GM19239 (cell line): ENCODE data around the gene HNF4A.

Experiments used
- DNase-seq: peaks from one replicate; pipeline ENCODE4 v3.0.0; 2011; ENCODE audit warnings: low spot score; ENCODE audit not compliant: insufficient read length
- FAIRE-seq: peaks from 2 replicates; lab custom pipeline; 2011; peaks lifted over from hg19 to GRCh38; lab: Jason Lieb, UNC

The HNF4A gene

GRCh38 chr20:44419131-44419844 is 63.8 kb downstream of the HNF4A start:
- FAIRE-seq (no peak), DNase-seq (no peak)

- DNase-seq, result no peak
- no peak for FAIRE-seq
Observed at GRCh38 chr20:44420497-44420896, 65.0 kb downstream of the HNF4A start.

GRCh38 chr20:44422083-44422482 is 66.6 kb downstream of the HNF4A start:
- FAIRE-seq, result no peak

GRCh38 chr20:44423480-44423879 is 68.0 kb downstream of the HNF4A start:
- FAIRE-seq, result no peak

More at GRCh38 chr20:44422083-44422482, 66.6 kb downstream of the HNF4A start:
- no peak for DNase-seq

GRCh38 chr20:44424039-44424495 is 68.6 kb downstream of the HNF4A start:
- DNase-seq (no peak), FAIRE-seq (no peak)

More at GRCh38 chr20:44423480-44423879, 68.0 kb downstream of the HNF4A start:
- no peak for DNase-seq

GRCh38 chr20:44425923-44426322 is 70.4 kb downstream of the HNF4A start:
- FAIRE-seq (no peak), DNase-seq (no peak)

- DNase-seq, result no peak
- FAIRE-seq, result no peak
Observed at GRCh38 chr20:44426879-44427790, 71.6 kb downstream of the HNF4A start.

GRCh38 chr20:44427804-44428173 is 72.3 kb downstream of the HNF4A start:
- FAIRE-seq (no peak), DNase-seq (no peak)

- no peak for FAIRE-seq
Observed at GRCh38 chr20:44428174-44429016, 72.9 kb downstream of the HNF4A start.

GRCh38 chr20:44429017-44429339 is 73.5 kb downstream of the HNF4A start:
- DNase-seq (no peak), FAIRE-seq (no peak)

More at GRCh38 chr20:44428174-44429016, 72.9 kb downstream of the HNF4A start:
- DNase-seq, result no peak

- DNase-seq, result no peak
- FAIRE-seq, result no peak
Observed at GRCh38 chr20:44429419-44430269, 74.1 kb downstream of the HNF4A start.

- no peak for DNase-seq
Observed at GRCh38 chr20:44430270-44431065, 75.0 kb downstream of the HNF4A start.

GRCh38 chr20:44431118-44431501 is 75.6 kb downstream of the HNF4A start:
- DNase-seq (no peak), FAIRE-seq (no peak)

More at GRCh38 chr20:44430270-44431065, 75.0 kb downstream of the HNF4A start:
- FAIRE-seq, result no peak

GRCh38 chr20:44431502-44432234 is 76.2 kb downstream of the HNF4A start:
- no peak for FAIRE-seq

GRCh38 chr20:44432618-44433577 is 77.4 kb downstream of the HNF4A start:
- DNase-seq (no peak), FAIRE-seq (no peak)

More at GRCh38 chr20:44431502-44432234, 76.2 kb downstream of the HNF4A start:
- DNase-seq, result no peak

- DNase-seq (no peak), FAIRE-seq (no peak)
Observed at GRCh38 chr20:44433751-44434538, 78.4 kb downstream of the HNF4A start.
